VCaP (cell line): Measurements from ENCODE around the gene ARHGAP24.
"Not testable (repeated sequence)": the region's sequence is repeated elsewhere in the genome, so short reads cannot be mapped to it uniquely, and the experiment has no call there.

Source experiments
- H3K27ac ChIP-seq: fragments of 450-650 bp; 2 replicates; pipeline ENCODE4 v1.5.1; 2017
- TF ChIP-seq, protein P1 (sequence below): fragments of 450-650 bp; conservative IDR thresholded peaks from 2 replicates; pipeline ENCODE4 v1.5.1; 2017; ENCODE audit warnings: mild to moderate bottlenecking, moderate library complexity

The ARHGAP24 gene

DNA sequence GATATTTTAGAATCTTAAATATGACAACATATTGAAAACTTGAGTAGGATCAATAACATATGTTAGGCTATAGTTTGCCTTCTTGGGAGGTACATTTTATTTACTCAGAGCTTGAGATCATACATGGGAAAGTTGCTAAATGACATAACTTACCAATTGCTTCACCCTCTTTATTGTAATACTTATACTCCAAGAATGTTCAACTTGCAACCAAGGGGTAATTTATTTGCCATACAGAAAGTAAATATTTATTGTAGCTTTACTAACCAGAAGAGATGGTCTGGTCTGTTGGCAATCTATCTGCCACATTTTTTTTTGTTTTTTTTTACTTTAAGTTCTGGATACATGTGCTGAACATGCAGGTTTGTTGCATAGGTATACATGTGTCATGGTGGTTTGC is 426.6 kb downstream of the ARHGAP24 start:
- no peak overlapping the region for H3K27ac ChIP-seq
- TF ChIP-seq, protein P1, sequence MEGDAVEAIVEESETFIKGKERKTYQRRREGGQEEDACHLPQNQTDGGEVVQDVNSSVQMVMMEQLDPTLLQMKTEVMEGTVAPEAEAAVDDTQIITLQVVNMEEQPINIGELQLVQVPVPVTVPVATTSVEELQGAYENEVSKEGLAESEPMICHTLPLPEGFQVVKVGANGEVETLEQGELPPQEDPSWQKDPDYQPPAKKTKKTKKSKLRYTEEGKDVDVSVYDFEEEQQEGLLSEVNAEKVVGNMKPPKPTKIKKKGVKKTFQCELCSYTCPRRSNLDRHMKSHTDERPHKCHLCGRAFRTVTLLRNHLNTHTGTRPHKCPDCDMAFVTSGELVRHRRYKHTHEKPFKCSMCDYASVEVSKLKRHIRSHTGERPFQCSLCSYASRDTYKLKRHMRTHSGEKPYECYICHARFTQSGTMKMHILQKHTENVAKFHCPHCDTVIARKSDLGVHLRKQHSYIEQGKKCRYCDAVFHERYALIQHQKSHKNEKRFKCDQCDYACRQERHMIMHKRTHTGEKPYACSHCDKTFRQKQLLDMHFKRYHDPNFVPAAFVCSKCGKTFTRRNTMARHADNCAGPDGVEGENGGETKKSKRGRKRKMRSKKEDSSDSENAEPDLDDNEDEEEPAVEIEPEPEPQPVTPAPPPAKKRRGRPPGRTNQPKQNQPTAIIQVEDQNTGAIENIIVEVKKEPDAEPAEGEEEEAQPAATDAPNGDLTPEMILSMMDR: no peak

- H3K27ac ChIP-seq: not testable (repeated sequence)
Measured at GRCh38 chr4:85902647-85903046, 427.7 kb downstream of the ARHGAP24 start.

DNA sequence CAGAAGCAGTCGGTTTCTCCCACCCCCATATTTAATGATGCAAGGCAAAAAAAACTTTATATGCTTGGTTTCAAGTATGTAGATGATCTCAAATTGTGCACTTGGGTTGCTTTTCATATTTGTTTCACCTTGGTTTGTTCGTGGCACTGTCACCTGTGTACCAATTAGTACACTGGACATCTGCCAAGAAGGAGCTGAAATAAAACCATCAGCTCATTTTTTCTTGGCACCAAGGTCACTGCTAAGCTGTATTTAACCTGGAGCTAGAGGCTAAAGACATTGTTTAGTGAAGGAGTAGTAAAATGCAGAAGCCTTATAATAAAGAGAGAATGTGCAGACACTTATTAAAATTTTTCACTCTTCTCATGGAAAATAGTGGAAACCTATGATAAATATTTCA is 430.8 kb downstream of the ARHGAP24 start:
- H3K27ac ChIP-seq: no peak overlapping the region
- TF ChIP-seq, protein P1: no peak

DNA sequence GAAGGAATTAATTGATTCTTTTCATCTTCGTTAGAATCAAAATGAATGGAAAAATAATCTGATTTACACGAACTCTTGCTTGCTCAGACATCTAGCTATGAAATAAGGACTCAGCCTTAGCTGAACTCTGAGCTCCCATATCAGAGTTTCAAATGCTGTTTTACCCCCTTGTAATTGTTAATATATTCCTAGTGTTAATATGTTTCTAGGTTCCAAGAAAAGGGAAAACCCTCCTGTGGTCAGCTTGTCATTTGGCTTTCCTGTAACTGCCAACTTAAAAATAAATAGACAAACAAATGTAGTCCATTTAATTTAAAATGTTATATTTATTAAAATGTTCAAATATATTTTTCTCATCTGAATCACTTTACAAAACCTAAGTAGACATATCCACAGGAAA is 432.1 kb downstream of the ARHGAP24 start:
- no peak overlapping the region for H3K27ac ChIP-seq
- TF ChIP-seq, protein P1: no peak

GRCh38 chr4:85909851-85910250 is 434.9 kb downstream of the ARHGAP24 start:
- TF ChIP-seq, protein P1: no peak
- no peak overlapping the region for H3K27ac ChIP-seq

DNA sequence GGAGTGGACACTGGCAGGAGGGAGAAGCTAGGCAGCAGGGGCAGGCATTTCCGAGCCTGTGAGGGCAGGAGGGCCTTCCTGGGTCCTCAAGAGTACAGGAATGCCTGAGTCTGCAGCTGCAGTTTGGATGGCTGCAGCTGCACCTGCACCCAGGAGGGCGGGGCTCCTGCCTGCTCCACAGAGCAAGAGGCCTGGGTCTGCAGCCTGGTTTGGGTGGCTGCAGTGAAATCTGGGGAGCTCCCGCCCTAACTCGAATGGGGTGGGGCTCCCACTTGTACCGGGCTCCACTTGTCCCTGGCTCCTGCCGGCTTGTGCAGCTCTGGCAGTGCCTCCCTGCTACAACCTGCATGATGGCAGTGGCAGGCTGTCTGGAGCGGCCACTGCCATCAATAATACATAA is 436.0 kb downstream of the ARHGAP24 start:
- TF ChIP-seq, protein P1: no peak
- no peak overlapping the region for H3K27ac ChIP-seq

GRCh38 chr4:85913931-85914694 is 439.2 kb downstream of the ARHGAP24 start:
- TF ChIP-seq, protein P1: no peak
- H3K27ac ChIP-seq: no peak overlapping the region

DNA sequence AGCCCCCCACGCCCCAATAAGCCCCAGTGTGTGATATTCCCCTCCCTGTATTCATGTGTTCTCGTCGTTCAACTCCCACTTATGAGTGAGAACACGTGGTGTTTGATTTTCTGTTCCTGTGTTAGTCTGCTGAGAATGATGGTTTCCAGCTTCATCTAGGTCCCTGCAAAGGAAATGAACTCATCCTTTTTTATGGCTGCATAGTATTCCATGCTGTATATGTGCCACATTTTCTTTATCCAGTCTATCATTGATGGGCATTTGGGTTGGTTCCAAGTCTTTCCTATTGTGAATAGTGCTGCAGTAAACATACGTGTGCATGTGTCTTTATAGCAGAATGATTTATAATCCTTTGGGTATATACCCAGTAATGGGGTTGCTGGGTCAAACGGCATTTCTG is 440.6 kb downstream of the ARHGAP24 start:
- not testable (repeated sequence) for H3K27ac ChIP-seq
